Right forelimb (tissue), 1 donor: ENCODE results near the gene PCDH1.

Source experiments
- DNase-seq: peaks from one replicate; pipeline ENCODE4 v3.0.0-alpha.2; 2018

Gene PCDH1

DNA sequence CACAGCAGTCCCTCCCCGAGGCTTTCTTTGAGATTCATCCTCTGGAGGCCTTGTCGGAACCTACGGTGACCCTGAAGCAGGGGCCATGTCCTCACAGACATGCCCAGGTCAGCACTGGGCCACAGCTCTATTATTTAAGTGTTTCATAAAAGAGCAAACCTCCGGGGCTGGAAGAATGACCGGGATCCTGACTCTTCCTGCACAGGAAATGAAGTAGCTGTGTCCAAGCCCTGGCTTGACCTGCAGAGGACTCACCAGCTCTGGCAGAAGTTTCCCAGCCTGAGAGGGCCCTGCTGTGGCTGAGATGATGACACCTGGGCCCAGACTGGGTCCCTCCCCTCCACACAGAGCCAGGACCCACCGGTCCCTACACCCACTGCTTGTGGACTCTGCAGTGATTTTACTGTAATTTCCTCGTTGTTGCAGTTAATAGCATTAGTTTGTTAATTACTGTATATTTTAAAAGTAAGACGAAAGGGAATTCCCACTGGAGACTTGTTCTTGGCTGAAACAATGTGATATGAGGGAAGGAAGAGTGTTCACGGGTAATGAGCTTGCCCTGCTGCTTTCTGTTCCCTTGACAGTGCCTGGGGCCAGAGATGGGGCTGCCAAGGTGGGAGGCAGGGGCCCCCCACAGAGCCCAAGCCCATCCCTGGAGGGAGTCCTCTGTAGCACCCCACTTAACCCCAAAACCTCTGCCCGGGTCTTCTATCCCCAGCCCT lies 72.2 kb downstream of the PCDH1 start:
- no peak for DNase-seq

DNA sequence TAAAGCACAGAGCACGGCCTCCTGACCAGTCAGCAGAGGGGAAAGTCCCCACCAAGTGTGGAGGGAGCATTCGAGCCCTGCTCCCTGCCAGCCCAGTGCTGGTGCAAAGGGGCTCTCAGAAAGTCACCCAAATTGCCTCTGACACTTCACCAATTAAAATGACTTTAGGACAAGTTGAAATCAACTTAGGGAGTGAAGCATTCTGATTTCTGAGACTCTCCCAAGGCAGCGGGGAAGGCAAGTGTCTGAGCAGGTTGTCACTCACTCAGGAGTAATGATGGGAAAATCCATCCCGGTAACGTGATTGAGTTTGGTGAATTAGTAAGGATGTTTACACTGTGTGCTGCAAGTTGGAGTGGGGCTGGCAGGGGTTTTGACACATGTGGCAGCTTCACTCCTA lies 73.7 kb downstream of the PCDH1 start:
- DNase-seq, result no peak
